Measurements from ENCODE around the gene SMPDL3B. TPM values are rescaled to one million over a fixed set of nuclear protein-coding genes. Genes with fewer than 3 reads are reported as not detected.

The SMPDL3B gene
- total RNA-seq, 2 donors from 2014 or later, result not detected

- H3K9me3 ChIP-seq (ENCODE audit: control insufficient read depth, low read length, poor library complexity, severe bottlenecking), result no peaks in the 10 kb centered on the region
- Mint-ChIP-seq H3K4me3 (no peak overlapping the region), H3K36me3 (ENCODE audit: low read depth) (no peaks in the 10 kb centered on the region), H3K27me3 (no peaks in the 10 kb centered on the region), H3K4me1 (no peaks in the 10 kb centered on the region), H3K27ac (no peak overlapping the region)
- DNase-seq (no peak), ATAC-seq (no peak)
Observed at GRCh38 chr1:27922272-27922671, 12.5 kb upstream of the SMPDL3B start.

- no peak overlapping the region for H3K4me3 Mint-ChIP-seq
- H3K27ac Mint-ChIP-seq, result no peak overlapping the region
- DNase-seq (no peak), ATAC-seq (no peak)
- H3K9me3 ChIP-seq (ENCODE audit: control insufficient read depth, low read length, poor library complexity, severe bottlenecking), result no peaks in the 10 kb centered on the region
- H3K36me3 Mint-ChIP-seq (ENCODE audit: low read depth), result peaks cover 4% of the 10 kb centered on the region
- peaks cover 7% of the 10 kb centered on the region for H3K4me1 Mint-ChIP-seq
- H3K27me3 Mint-ChIP-seq, result peaks cover 5% of the 10 kb centered on the region
Observed at GRCh38 chr1:27928216-27928954, 6.4 kb upstream of the SMPDL3B start.

GRCh38 chr1:27931184-27931583, 3.6 kb upstream of the SMPDL3B start:
- H3K4me3 Mint-ChIP-seq, result no peak overlapping the region

DNA sequence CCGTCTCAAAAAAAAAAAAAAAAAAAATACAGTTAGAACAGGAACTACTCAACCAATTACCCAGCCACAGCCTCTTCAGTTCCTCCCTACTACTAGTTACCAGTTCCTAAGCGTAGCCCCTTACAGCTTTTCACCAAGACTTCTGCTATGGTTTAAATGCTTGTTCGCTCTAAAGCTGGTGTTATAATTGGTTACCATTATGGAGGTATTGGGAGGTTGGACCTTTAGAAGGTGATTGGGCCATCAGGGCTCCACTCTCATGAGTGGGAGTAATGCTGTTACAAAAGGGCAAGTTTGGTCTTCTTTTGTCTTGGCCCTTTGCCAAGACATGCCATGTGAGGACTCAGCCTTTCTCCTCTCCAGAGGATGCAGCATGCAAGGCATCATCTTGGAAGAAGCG, 3.0 kb upstream of the SMPDL3B start:
- peaks cover 15% of the 10 kb centered on the region for H3K27me3 Mint-ChIP-seq
- DNase-seq (no peak), ATAC-seq (no peak)
- peaks cover 4% of the 10 kb centered on the region for H3K36me3 Mint-ChIP-seq (ENCODE audit: low read depth)
- no peaks in the 10 kb centered on the region for H3K9me3 ChIP-seq (ENCODE audit: control insufficient read depth, low read length, poor library complexity, severe bottlenecking)
- H3K4me3 Mint-ChIP-seq, result no peak overlapping the region
- peaks cover 18% of the 10 kb centered on the region for H3K4me1 Mint-ChIP-seq
- no peak overlapping the region for H3K27ac Mint-ChIP-seq

More at GRCh38 chr1:27931184-27931583, 3.6 kb upstream of the SMPDL3B start:
- Mint-ChIP-seq H3K27me3 (peaks cover 15% of the 10 kb centered on the region), H3K4me1 (peaks cover 18% of the 10 kb centered on the region), H3K36me3 (ENCODE audit: low read depth) (peaks cover 4% of the 10 kb centered on the region), H3K27ac (no peak overlapping the region)
- ATAC-seq (no peak), DNase-seq (no peak)
- H3K9me3 ChIP-seq (ENCODE audit: control insufficient read depth, low read length, poor library complexity, severe bottlenecking), result no peaks in the 10 kb centered on the region

DNA sequence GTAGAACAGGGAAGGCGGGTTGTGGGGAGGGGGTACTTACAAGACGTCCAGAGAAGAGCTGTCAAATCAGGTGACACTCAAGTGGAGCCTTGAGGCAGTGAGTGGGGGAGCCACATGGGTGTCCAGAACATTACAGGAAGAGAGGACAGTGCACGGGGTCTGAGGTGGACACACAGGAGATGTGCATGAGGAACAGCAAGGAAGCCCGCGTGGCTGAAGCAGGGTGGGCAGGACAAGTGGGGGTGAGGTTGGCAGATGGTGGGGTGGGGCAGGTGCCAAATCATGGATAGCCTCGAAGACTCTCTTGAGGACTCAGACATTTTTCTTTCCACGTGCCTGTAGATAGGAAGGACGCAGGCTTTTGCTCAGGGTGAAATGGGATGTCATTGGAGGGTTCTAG, 921 bp downstream of the SMPDL3B start:
- Mint-ChIP-seq H3K4me3 (no peak overlapping the region), H3K4me1 (peaks cover 30% of the 10 kb centered on the region), H3K27ac (peak overlapping the region; percentile 66), H3K36me3 (ENCODE audit: low read depth) (peaks cover 4% of the 10 kb centered on the region), H3K27me3 (peaks cover 15% of the 10 kb centered on the region)
- no peak for ATAC-seq
- no peaks in the 10 kb centered on the region for H3K9me3 ChIP-seq (ENCODE audit: control insufficient read depth, low read length, poor library complexity, severe bottlenecking)
- no peak for DNase-seq

DNA sequence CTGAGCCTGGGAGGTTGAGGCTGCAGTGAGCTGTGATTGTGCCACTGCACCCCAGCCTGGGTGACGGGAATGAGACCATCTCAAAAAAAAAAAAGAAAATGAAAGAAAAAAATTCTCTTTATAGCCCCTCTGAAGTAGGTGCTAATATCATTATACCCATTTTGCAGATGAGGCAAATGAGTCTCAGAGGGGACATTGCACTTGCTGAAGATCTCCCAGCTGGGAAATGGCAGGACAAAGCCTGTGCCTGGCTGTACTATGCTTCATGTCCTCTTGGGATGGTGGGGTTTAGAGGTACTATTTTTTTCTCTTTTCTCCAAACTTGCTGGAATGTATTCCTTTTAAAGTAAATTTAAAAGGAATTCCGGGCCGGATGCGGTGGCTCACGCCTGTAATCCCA, 1.6 kb downstream of the SMPDL3B start:
- peaks cover 4% of the 10 kb centered on the region for H3K36me3 Mint-ChIP-seq (ENCODE audit: low read depth)
- no peaks in the 10 kb centered on the region for H3K9me3 ChIP-seq (ENCODE audit: control insufficient read depth, low read length, poor library complexity, severe bottlenecking)
- no peak overlapping the region for H3K4me3 Mint-ChIP-seq
- no peak for DNase-seq
- H3K27me3 Mint-ChIP-seq, result peaks cover 15% of the 10 kb centered on the region
- no peak for ATAC-seq
- peaks cover 31% of the 10 kb centered on the region for H3K4me1 Mint-ChIP-seq
- peak overlapping the region; percentile 66 for H3K27ac Mint-ChIP-seq

- Mint-ChIP-seq H3K36me3 (ENCODE audit: low read depth) (peaks cover 1% of the 10 kb centered on the region), H3K27ac (no peak overlapping the region), H3K27me3 (peaks cover 12% of the 10 kb centered on the region), H3K4me3 (no peak overlapping the region), H3K4me1 (peaks cover 31% of the 10 kb centered on the region)
- no peaks in the 10 kb centered on the region for H3K9me3 ChIP-seq (ENCODE audit: control insufficient read depth, low read length, poor library complexity, severe bottlenecking)
- DNase-seq, result no peak
- no peak for ATAC-seq
Observed at GRCh38 chr1:27937524-27937836, 2.7 kb downstream of the SMPDL3B start.

GRCh38 chr1:27938488-27938887, 3.7 kb downstream of the SMPDL3B start:
- DNase-seq, result no peak
- H3K9me3 ChIP-seq (ENCODE audit: control insufficient read depth, low read length, poor library complexity, severe bottlenecking), result no peaks in the 10 kb centered on the region
- H3K27me3 Mint-ChIP-seq, result peaks cover 10% of the 10 kb centered on the region
- peaks cover 36% of the 10 kb centered on the region for H3K4me1 Mint-ChIP-seq
- H3K36me3 Mint-ChIP-seq (ENCODE audit: low read depth), result no peaks in the 10 kb centered on the region
- H3K27ac Mint-ChIP-seq, result no peak overlapping the region
- ATAC-seq, result no peak
- H3K4me3 Mint-ChIP-seq, result no peak overlapping the region

GRCh38 chr1:27940297-27940696, 5.5 kb downstream of the SMPDL3B start:
- Mint-ChIP-seq H3K27me3 (peaks cover 5% of the 10 kb centered on the region), H3K4me1 (peaks cover 39% of the 10 kb centered on the region), H3K36me3 (ENCODE audit: low read depth) (no peaks in the 10 kb centered on the region), H3K4me3 (peak overlapping the region; percentile 49), H3K27ac (peak overlapping the region; percentile 84)
- ATAC-seq (peak; percentile 89), DNase-seq (peak; percentile 42 to 60 (median 42))
- no peaks in the 10 kb centered on the region for H3K9me3 ChIP-seq (ENCODE audit: control insufficient read depth, low read length, poor library complexity, severe bottlenecking)

GRCh38 chr1:27940870-27941560, 6.2 kb downstream of the SMPDL3B start:
- H3K36me3 Mint-ChIP-seq (ENCODE audit: low read depth), result no peaks in the 10 kb centered on the region
- peaks cover 32% of the 10 kb centered on the region for H3K4me1 Mint-ChIP-seq
- H3K4me3 Mint-ChIP-seq, result peak overlapping the region; percentile 5
- DNase-seq, result no peak
- no peak for ATAC-seq
- peak overlapping the region; percentile 84 for H3K27ac Mint-ChIP-seq
- no peaks in the 10 kb centered on the region for H3K9me3 ChIP-seq (ENCODE audit: control insufficient read depth, low read length, poor library complexity, severe bottlenecking)
- H3K27me3 Mint-ChIP-seq, result no peaks in the 10 kb centered on the region

GRCh38 chr1:27941671-27942540, 7.1 kb downstream of the SMPDL3B start:
- Mint-ChIP-seq H3K36me3 (ENCODE audit: low read depth) (no peaks in the 10 kb centered on the region), H3K4me3 (no peak overlapping the region)
- ATAC-seq, result no peak

GRCh38 chr1:27945020-27945419, 10.2 kb downstream of the SMPDL3B start:
- Mint-ChIP-seq H3K27ac (peak overlapping the region; percentile 86), H3K27me3 (no peaks in the 10 kb centered on the region), H3K4me3 (peak overlapping the region; percentile 28), H3K36me3 (ENCODE audit: low read depth) (no peaks in the 10 kb centered on the region), H3K4me1 (peaks cover 25% of the 10 kb centered on the region)
- DNase-seq (no peak), ATAC-seq (no peak)
- H3K9me3 ChIP-seq (ENCODE audit: control insufficient read depth, low read length, poor library complexity, severe bottlenecking), result no peaks in the 10 kb centered on the region

More at GRCh38 chr1:27941671-27942540, 7.1 kb downstream of the SMPDL3B start:
- H3K4me1 Mint-ChIP-seq, result peaks cover 31% of the 10 kb centered on the region
- H3K27ac Mint-ChIP-seq, result peak overlapping the region; percentile 86
- no peaks in the 10 kb centered on the region for H3K9me3 ChIP-seq (ENCODE audit: control insufficient read depth, low read length, poor library complexity, severe bottlenecking)
- DNase-seq, result no peak
- no peaks in the 10 kb centered on the region for H3K27me3 Mint-ChIP-seq

DNA sequence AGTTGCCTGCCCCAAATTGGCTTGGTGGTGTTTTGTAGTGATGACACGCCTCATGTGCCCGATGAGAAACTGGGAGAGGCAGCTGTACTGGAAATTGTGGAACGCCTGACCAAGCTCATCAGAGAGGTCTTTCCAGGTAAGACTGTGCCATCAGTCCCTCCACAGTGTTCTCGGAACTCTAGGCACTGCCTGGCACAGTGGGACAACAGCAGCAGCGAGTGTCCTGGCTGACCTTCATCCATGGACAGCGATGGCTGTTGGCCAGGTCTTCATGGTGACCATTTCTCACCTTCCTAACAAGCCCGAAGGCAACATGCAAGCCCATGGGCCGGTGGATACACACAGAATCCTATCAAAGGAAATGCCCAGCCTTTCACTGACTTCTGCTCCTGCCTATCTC, 14.2 kb downstream of the SMPDL3B start:
- Mint-ChIP-seq H3K4me1 (peaks cover 6% of the 10 kb centered on the region), H3K27ac (no peak overlapping the region), H3K4me3 (no peak overlapping the region), H3K27me3 (no peaks in the 10 kb centered on the region), H3K36me3 (ENCODE audit: low read depth) (no peaks in the 10 kb centered on the region)
- ATAC-seq (no peak), DNase-seq (no peak)
- H3K9me3 ChIP-seq (ENCODE audit: control insufficient read depth, low read length, poor library complexity, severe bottlenecking), result no peaks in the 10 kb centered on the region
